ENCODE measurements around the gene DMAC2. TPM values are rescaled to one million over a fixed set of nuclear protein-coding genes. Genes with fewer than 3 reads are reported as not detected.

Gene DMAC2
- total RNA-seq, 4 donors from 2014 or later: 41.3 to 62.0 (median 48.3) TPM

GRCh38 chr19:41420101-41420880 is 19.4 kb downstream of the DMAC2 start:
- TF ChIP-seq POLR2A (IDR thresholded peaks at IDR 0.05) (no peak), CTCF (IDR thresholded peaks at IDR 0.05) (no peak)
- Histone ChIP-seq H3K4me3 (no peak overlapping the region), H3K9me3 (no peaks in the 10 kb centered on the region), H3K36me3 (peaks cover 0 to 75% (median 2%) of the 10 kb centered on the region in 3 donors), H3K27me3 (no peaks in the 10 kb centered on the region), H3K4me1 (peaks cover 0 to 54% (median 3%) of the 10 kb centered on the region in 4 donors), H3K27ac (peak overlapping the region; percentile 25 to 73 (median 43))
- no peak for DNase-seq

GRCh38 chr19:41416194-41416674 is 23.5 kb downstream of the DMAC2 start:
- peaks cover 0 to 27% (median 3%) of the 10 kb centered on the region in 4 donors for H3K4me1 ChIP-seq
- H3K27me3 ChIP-seq: no peaks in the 10 kb centered on the region
- no peak overlapping the region for H3K4me3 ChIP-seq
- no peaks in the 10 kb centered on the region for H3K9me3 ChIP-seq
- H3K27ac ChIP-seq: peak overlapping the region in 3 of 4 donors; percentile 27 to 72 (median 70)
- peaks cover 0 to 84% (median 0%) of the 10 kb centered on the region in 3 donors for H3K36me3 ChIP-seq
- TF ChIP-seq POLR2A (IDR thresholded peaks at IDR 0.05): peak in 1 of 2 donors; percentile 35
- no peak for TF ChIP-seq CTCF (IDR thresholded peaks at IDR 0.05)
- peak in 2 of 3 donors; percentile 88 to 92 for DNase-seq

GRCh38 chr19:41415154-41415571 is 24.5 kb downstream of the DMAC2 start:
- Histone ChIP-seq H3K36me3 (peaks cover 0 to 84% (median 0%) of the 10 kb centered on the region in 3 donors), H3K4me1 (peaks cover 0 to 23% (median 3%) of the 10 kb centered on the region in 4 donors), H3K27me3 (no peaks in the 10 kb centered on the region), H3K27ac (no peak overlapping the region), H3K9me3 (no peaks in the 10 kb centered on the region), H3K4me3 (no peak overlapping the region)
- no peak for TF ChIP-seq POLR2A (IDR thresholded peaks at IDR 0.05)
- TF ChIP-seq CTCF (IDR thresholded peaks at IDR 0.05): no peak
- DNase-seq: no peak

- Histone ChIP-seq H3K9me3 (no peaks in the 10 kb centered on the region), H3K4me1 (peaks cover 0 to 26% (median 3%) of the 10 kb centered on the region in 4 donors), H3K36me3 (peaks cover 0 to 77% (median 0%) of the 10 kb centered on the region in 3 donors), H3K4me3 (no peak overlapping the region), H3K27ac (no peak overlapping the region), H3K27me3 (no peaks in the 10 kb centered on the region)
- TF ChIP-seq POLR2A (IDR thresholded peaks at IDR 0.05) (no peak), CTCF (IDR thresholded peaks at IDR 0.05) (no peak)
- DNase-seq: no peak
Measured at GRCh38 chr19:41414461-41414860, 25.3 kb downstream of the DMAC2 start.

- no peaks in the 10 kb centered on the region for H3K27me3 ChIP-seq
- peaks cover 0 to 31% (median 3%) of the 10 kb centered on the region in 4 donors for H3K4me1 ChIP-seq
- H3K9me3 ChIP-seq: no peaks in the 10 kb centered on the region
- TF ChIP-seq CTCF (IDR thresholded peaks at IDR 0.05): no peak
- H3K36me3 ChIP-seq: peaks cover 0 to 72% (median 0%) of the 10 kb centered on the region in 3 donors
- DNase-seq: no peak
- H3K27ac ChIP-seq: no peak overlapping the region
- H3K4me3 ChIP-seq: no peak overlapping the region
Measured at GRCh38 chr19:41413947-41414346, 25.8 kb downstream of the DMAC2 start.
